IPS-NIHi7 (cell line): Measurements from ENCODE around the gene ARHGEF7.

Experiments used
- DNase-seq: peaks from one replicate; pipeline ENCODE4 v3.0.0; 2012; ENCODE audit warnings: mixed read lengths; ENCODE audit errors: extremely low spot score

The ARHGEF7 gene

GRCh38 chr13:111298214-111298975 lies 183.3 kb downstream of the ARHGEF7 start:
- DNase-seq = no peak

GRCh38 chr13:111302045-111302726 lies 187.1 kb downstream of the ARHGEF7 start:
- no peak for DNase-seq

- no peak for DNase-seq
Observed at GRCh38 chr13:111303559-111303958, 188.4 kb downstream of the ARHGEF7 start.

GRCh38 chr13:111304041-111304544 lies 189.0 kb downstream of the ARHGEF7 start:
- DNase-seq = no peak

GRCh38 chr13:111304603-111305289 lies 189.6 kb downstream of the ARHGEF7 start:
- DNase-seq = no peak

GRCh38 chr13:111312944-111313590 lies 198.0 kb downstream of the ARHGEF7 start:
- DNase-seq = no peak

GRCh38 chr13:111313911-111314425 lies 198.9 kb downstream of the ARHGEF7 start:
- DNase-seq = no peak

GRCh38 chr13:111314852-111315251 lies 199.7 kb downstream of the ARHGEF7 start:
- no peak for DNase-seq

GRCh38 chr13:111315347-111315995 lies 200.4 kb downstream of the ARHGEF7 start:
- no peak for DNase-seq

GRCh38 chr13:111316161-111316730 lies 201.1 kb downstream of the ARHGEF7 start:
- no peak for DNase-seq

- DNase-seq = no peak
Observed at GRCh38 chr13:111317042-111317550, 202.0 kb downstream of the ARHGEF7 start.

- no peak for DNase-seq
Observed at GRCh38 chr13:111317571-111318345, 202.6 kb downstream of the ARHGEF7 start.

GRCh38 chr13:111318386-111318785 lies 203.3 kb downstream of the ARHGEF7 start:
- no peak for DNase-seq

GRCh38 chr13:111319521-111319920 lies 204.4 kb downstream of the ARHGEF7 start:
- DNase-seq = no peak

- no peak for DNase-seq
Observed at GRCh38 chr13:111319998-111320911, 205.1 kb downstream of the ARHGEF7 start, which contains the start of gene TEX29. TSS of gene TEX29 (plus strand) at chr13:111320642. CDS start at chr13:111320891, 249 bp downstream.

- no peak for DNase-seq
Observed at GRCh38 chr13:111322001-111322915, 207.1 kb downstream of the ARHGEF7 start.

GRCh38 chr13:111322916-111323331 lies 207.8 kb downstream of the ARHGEF7 start:
- no peak for DNase-seq
